Activated CD8-positive, alpha-beta T cell treated with anti-CD3 and anti-CD28 coated beads, Interleukin-2, amount 10 ng/mL, durations not matched to agents 7 days and 5 days (primary cell): Measurements from ENCODE around the gene LAMB4. TPM values are rescaled to one million over a fixed set of nuclear protein-coding genes. Genes with fewer than 3 reads are reported as not detected.

Source experiments
- ATAC-seq: fragments of 150-1000 bp; cut with Tn5 transposase; one replicate; pipeline ENCODE4 v1.10.0; 2021; ENCODE audit warnings: moderate library complexity
- CTCF ChIA-PET: fragments of 350-600 bp; sonication (Branson Sonifier 250); formaldehyde crosslinking; loops from one replicate; lab custom pipeline; 2021; ENCODE audit warnings: antibody characterized with exemption; lab: Charles Lee
- POLR2A ChIA-PET: fragments of 350-600 bp; sonication (Branson Sonifier 250); formaldehyde crosslinking; loops from one replicate; lab custom pipeline; 2021; ENCODE audit warnings: antibody characterized with exemption; lab: Charles Lee
- DNase-seq: peaks from one replicate; pipeline ENCODE4 v3.0.0-alpha.2; 2020
- H3K27ac Mint-ChIP-seq: one replicate; pipeline ENCODE4 v1.8.0; 2021; ENCODE audit warnings: mild to moderate bottlenecking, mixed read lengths
- H3K27me3 Mint-ChIP-seq: one replicate; pipeline ENCODE4 v1.8.0; 2021; ENCODE audit warnings: low read depth, mixed read lengths
- H3K36me3 Mint-ChIP-seq: one replicate; pipeline ENCODE4 v1.8.0; 2021; ENCODE audit warnings: low read depth, mixed read lengths
- H3K4me1 Mint-ChIP-seq: one replicate; pipeline ENCODE4 v1.8.0; 2021; ENCODE audit warnings: low read depth, mixed read lengths
- H3K4me3 Mint-ChIP-seq: one replicate; pipeline ENCODE4 v1.8.0; 2021; ENCODE audit warnings: mild to moderate bottlenecking, mixed read lengths
- H3K9me3 Mint-ChIP-seq: one replicate; pipeline ENCODE4 v1.8.0; 2022; ENCODE audit warnings: mixed read lengths; ENCODE audit not compliant: insufficient read depth
- total RNA-seq, 2 experiments: library from RNA; stranded (reverse); gene quantifications; one replicate each; pipeline ENCODE4 v1.2.3, GENCODE V29; 2021

The LAMB4 gene
- total RNA-seq, 2 experiments from 2014 or later, result not detected

- Mint-ChIP-seq H3K27me3 (peaks cover 3% of the 10 kb centered on the region), H3K4me3 (no peak overlapping the region), H3K27ac (no peak overlapping the region), H3K9me3 (no peaks in the 10 kb centered on the region), H3K36me3 (no peaks in the 10 kb centered on the region), H3K4me1 (peaks cover 2% of the 10 kb centered on the region)
- ATAC-seq (no peak), DNase-seq (no peak)
- ChIA-PET CTCF (no interaction called here), POLR2A (no interaction called here)
Observed at GRCh38 chr7:108088729-108089128, 41.4 kb downstream of the LAMB4 start.

DNA sequence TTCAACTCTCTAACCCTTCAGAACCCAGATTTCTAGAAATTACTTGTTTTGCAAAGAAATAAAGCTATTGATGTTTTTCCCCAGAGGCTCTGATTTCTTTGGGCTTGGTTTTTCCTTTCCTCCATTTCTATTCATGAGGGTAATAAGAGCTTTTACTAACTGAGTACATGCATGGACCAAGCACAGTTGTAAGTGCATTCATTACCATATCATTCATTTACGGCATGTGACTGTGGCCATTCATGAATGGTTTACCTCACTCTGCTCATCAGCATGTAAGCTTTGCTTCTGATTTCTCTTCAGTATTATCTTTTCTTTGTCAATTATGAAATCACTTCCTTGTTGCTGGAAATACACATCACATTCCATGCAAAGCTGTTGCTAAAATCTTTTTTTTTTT is 42.4 kb downstream of the LAMB4 start:
- no peaks in the 10 kb centered on the region for H3K9me3 Mint-ChIP-seq
- no peak for ATAC-seq
- H3K36me3 Mint-ChIP-seq, result no peaks in the 10 kb centered on the region
- H3K27me3 Mint-ChIP-seq, result peaks cover 3% of the 10 kb centered on the region
- no peak overlapping the region for H3K27ac Mint-ChIP-seq
- ChIA-PET CTCF (no interaction called here), POLR2A (no interaction called here)
- H3K4me3 Mint-ChIP-seq, result no peak overlapping the region
- H3K4me1 Mint-ChIP-seq, result peaks cover 2% of the 10 kb centered on the region
- DNase-seq, result no peak

- POLR2A ChIA-PET, result no interaction called here
- no peaks in the 10 kb centered on the region for H3K36me3 Mint-ChIP-seq
- no peak for DNase-seq
- H3K9me3 Mint-ChIP-seq, result no peaks in the 10 kb centered on the region
- H3K4me1 Mint-ChIP-seq, result peaks cover 2% of the 10 kb centered on the region
- no peak for ATAC-seq
- peaks cover 3% of the 10 kb centered on the region for H3K27me3 Mint-ChIP-seq
- H3K4me3 Mint-ChIP-seq, result no peak overlapping the region
- CTCF ChIA-PET, result no interaction called here
- no peak overlapping the region for H3K27ac Mint-ChIP-seq
Observed at GRCh38 chr7:108086962-108087361, 43.2 kb downstream of the LAMB4 start.

- peaks cover 2% of the 10 kb centered on the region for H3K4me1 Mint-ChIP-seq
- H3K4me3 Mint-ChIP-seq, result no peak overlapping the region
- DNase-seq (no peak), ATAC-seq (no peak)
- peaks cover 3% of the 10 kb centered on the region for H3K9me3 Mint-ChIP-seq
- no peak overlapping the region for H3K27ac Mint-ChIP-seq
- peaks cover 3% of the 10 kb centered on the region for H3K27me3 Mint-ChIP-seq
- no peaks in the 10 kb centered on the region for H3K36me3 Mint-ChIP-seq
- CTCF ChIA-PET, result no interaction called here
- POLR2A ChIA-PET, result no interaction called here
Observed at GRCh38 chr7:108086546-108086945, 43.6 kb downstream of the LAMB4 start.

- Mint-ChIP-seq H3K4me1 (peaks cover 2% of the 10 kb centered on the region), H3K27ac (no peak overlapping the region), H3K27me3 (peaks cover 3% of the 10 kb centered on the region), H3K4me3 (no peak overlapping the region), H3K9me3 (peaks cover 8% of the 10 kb centered on the region), H3K36me3 (no peaks in the 10 kb centered on the region)
- CTCF ChIA-PET, result no interaction called here
- no peak for DNase-seq
- no peak for ATAC-seq
- POLR2A ChIA-PET, result no interaction called here
Observed at GRCh38 chr7:108083980-108084379, 46.2 kb downstream of the LAMB4 start.

DNA sequence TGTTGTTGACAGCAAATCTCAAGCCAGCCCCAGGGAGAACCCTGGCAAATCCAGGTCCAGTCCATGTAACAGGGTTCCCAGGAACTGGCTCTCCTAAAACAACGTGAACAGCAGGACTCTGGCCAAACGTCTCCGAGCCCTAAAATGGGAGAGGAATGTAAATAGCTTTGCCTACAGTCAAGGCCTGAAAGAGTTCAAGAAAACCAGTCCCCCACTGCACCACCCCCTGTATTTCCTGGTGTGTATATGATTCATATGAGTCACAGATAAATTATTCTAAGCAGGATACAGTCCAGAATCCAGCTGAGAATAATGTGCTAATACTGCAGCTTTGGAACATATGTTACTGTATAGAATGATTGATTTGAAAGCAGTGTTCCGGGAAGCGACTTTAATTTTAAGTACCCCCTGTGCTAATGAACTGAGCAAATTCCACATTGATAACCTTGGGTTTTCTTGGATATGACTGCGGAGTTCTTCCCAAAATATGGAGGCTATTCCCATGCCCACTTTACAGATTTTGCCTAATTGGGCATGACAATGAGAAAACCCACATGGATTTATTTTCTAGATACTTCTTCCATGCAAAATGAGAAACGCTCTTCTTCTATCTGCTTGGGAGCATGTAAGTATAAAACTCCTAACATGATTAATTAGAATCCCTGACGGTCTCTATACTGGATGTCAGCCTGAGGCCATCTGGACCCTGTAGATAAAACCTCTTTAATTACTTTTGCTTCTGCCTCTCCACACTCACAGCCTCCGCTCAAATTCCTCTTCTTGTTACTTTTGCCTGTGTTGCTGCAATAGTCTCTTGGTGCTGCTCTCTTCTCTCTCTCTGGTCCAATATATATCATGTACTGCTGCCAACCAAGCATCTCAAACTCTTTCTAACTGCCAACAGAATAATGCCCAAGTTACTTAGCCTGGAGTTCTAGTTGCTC is 50.2 kb downstream of the LAMB4 start:
- CTCF ChIA-PET, result interaction anchor here (0.7 kb wide), 1 partner anchor 58 kb away, joined by 3 read pairs; no protein-coding TSS in a partner anchor
- Mint-ChIP-seq H3K4me1 (peaks cover 2% of the 10 kb centered on the region), H3K36me3 (no peaks in the 10 kb centered on the region), H3K27me3 (no peaks in the 10 kb centered on the region), H3K27ac (no peak overlapping the region), H3K9me3 (peaks cover 8% of the 10 kb centered on the region), H3K4me3 (no peak overlapping the region)
- DNase-seq (no peak), ATAC-seq (no peak)
- POLR2A ChIA-PET, result no interaction called here

- Mint-ChIP-seq H3K27ac (no peak overlapping the region), H3K4me3 (no peak overlapping the region), H3K36me3 (no peaks in the 10 kb centered on the region), H3K27me3 (no peaks in the 10 kb centered on the region), H3K4me1 (no peaks in the 10 kb centered on the region), H3K9me3 (peaks cover 8% of the 10 kb centered on the region)
- DNase-seq, result no peak
- ChIA-PET CTCF (no interaction called here), POLR2A (no interaction called here)
- ATAC-seq, result no peak
Observed at GRCh38 chr7:108079276-108079647, 50.9 kb downstream of the LAMB4 start.

DNA sequence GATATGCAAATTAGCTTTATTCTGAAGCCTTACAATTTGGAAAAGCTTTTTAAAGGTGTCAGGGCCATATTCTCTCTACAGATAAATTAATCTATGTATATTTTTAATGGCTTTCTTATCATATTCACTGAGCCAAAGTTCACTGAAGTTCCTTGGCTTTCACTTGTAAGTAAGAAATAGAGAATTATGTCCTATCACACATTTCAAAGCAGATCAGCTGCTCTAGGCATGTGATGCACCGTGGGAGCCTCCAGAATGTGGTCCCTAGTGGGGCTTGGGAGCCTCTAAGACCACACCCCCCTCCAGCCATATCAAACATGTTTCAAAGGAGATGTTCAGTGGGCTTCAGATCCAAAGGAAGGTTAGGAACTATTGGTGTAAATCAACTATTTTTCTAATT is 51.5 kb downstream of the LAMB4 start:
- no peak for DNase-seq
- Mint-ChIP-seq H3K27ac (no peak overlapping the region), H3K4me3 (no peak overlapping the region), H3K27me3 (no peaks in the 10 kb centered on the region), H3K36me3 (no peaks in the 10 kb centered on the region), H3K9me3 (peaks cover 8% of the 10 kb centered on the region), H3K4me1 (no peaks in the 10 kb centered on the region)
- POLR2A ChIA-PET, result interaction anchor here (1.2 kb wide), 1 partner anchor 11 kb away, joined by 3 read pairs; no protein-coding TSS in a partner anchor
- ATAC-seq, result no peak
- CTCF ChIA-PET, result no interaction called here

DNA sequence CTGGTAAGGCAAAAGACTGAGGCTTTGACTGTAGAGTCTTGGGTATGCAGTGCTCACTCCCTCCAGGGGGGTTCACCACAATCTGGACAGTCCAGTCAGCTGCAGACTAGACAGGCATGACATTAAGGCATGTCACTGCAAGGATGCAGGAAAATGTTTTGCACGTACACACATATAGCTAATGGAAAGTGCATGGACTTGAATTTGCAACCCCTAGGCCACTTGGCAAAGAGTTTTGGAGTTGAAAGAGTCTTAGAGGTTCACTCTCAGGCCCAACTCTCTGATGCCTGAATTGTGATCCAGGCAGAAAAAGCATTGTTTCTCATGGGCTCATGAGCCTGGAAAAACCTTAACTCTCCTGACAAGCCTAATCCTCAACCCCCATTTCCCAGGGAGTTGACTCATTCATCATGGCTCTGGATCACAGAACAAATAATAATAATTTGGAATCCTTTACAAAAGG is 51.9 kb downstream of the LAMB4 start:
- Mint-ChIP-seq H3K4me1 (no peaks in the 10 kb centered on the region), H3K9me3 (peaks cover 8% of the 10 kb centered on the region), H3K27me3 (no peaks in the 10 kb centered on the region), H3K27ac (no peak overlapping the region), H3K36me3 (no peaks in the 10 kb centered on the region), H3K4me3 (no peak overlapping the region)
- ATAC-seq, result no peak
- DNase-seq, result no peak
- CTCF ChIA-PET, result no interaction called here
- POLR2A ChIA-PET, result interaction anchor here (0.6 to 1.2 kb wide), 2 partner anchors 11 to 306 kb away, joined by 3 read pairs; no protein-coding TSS in a partner anchor

- ChIA-PET POLR2A (interaction anchor here (0.6 to 1.2 kb wide), 2 partner anchors 12 to 305 kb away, joined by 3 read pairs; no protein-coding TSS in a partner anchor), CTCF (no interaction called here)
- Mint-ChIP-seq H3K36me3 (no peaks in the 10 kb centered on the region), H3K4me3 (no peak overlapping the region), H3K27me3 (no peaks in the 10 kb centered on the region), H3K9me3 (peaks cover 8% of the 10 kb centered on the region), H3K4me1 (no peaks in the 10 kb centered on the region), H3K27ac (no peak overlapping the region)
- ATAC-seq (no peak), DNase-seq (no peak)
Observed at GRCh38 chr7:108077709-108078108, 52.5 kb downstream of the LAMB4 start.

- ATAC-seq (no peak), DNase-seq (no peak)
- peaks cover 5% of the 10 kb centered on the region for H3K27me3 Mint-ChIP-seq
- ChIA-PET CTCF (no interaction called here), POLR2A (no interaction called here)
- H3K9me3 Mint-ChIP-seq, result peaks cover under 1% of the 10 kb centered on the region
- no peaks in the 10 kb centered on the region for H3K36me3 Mint-ChIP-seq
- no peaks in the 10 kb centered on the region for H3K4me1 Mint-ChIP-seq
- H3K4me3 Mint-ChIP-seq, result no peak overlapping the region
- H3K27ac Mint-ChIP-seq, result no peak overlapping the region
Observed at GRCh38 chr7:108076156-108076555, 54.0 kb downstream of the LAMB4 start.

DNA sequence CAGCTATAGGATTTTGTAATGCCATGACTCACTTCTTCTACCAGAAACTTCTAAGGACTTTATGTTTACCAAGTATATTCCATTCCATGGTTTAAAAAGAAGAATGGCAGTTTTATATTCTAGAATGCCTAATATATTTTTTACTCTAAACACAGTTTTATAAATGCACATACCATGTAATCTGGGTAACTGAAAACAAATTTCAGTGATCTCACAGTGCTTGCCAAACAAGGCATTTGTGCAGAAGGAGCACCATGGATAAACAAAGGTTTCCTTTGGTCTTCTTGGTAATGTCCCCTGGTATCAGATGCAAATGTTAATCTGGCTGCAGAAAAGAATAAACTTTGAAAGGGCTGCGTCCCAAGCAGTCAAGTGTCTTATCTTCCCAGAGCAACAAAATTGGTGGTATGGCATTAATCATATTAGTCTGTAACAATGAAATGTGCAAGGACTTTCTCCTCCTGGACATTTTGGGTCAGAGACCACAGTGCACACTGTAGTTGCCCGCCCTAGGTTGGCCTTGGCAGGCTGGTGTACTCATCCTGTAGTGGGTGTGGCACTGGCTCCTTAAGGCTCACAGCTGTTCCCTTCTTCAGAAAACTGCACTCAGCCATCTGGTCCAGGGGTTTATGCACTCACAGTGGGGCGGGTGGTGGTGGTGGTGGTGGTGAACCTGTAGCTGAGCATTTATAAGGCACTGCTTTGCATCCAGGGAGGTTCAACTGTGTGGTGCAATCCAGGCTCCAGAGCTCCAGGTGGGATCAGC is 56.7 kb downstream of the LAMB4 start:
- POLR2A ChIA-PET, result no interaction called here
- no peak overlapping the region for H3K27ac Mint-ChIP-seq
- H3K27me3 Mint-ChIP-seq, result peaks cover 7% of the 10 kb centered on the region
- CTCF ChIA-PET, result interaction anchor here (0.9 kb wide), 1 partner anchor 73 kb away, joined by 3 read pairs; no protein-coding TSS in a partner anchor
- H3K9me3 Mint-ChIP-seq, result no peaks in the 10 kb centered on the region
- H3K4me1 Mint-ChIP-seq, result no peaks in the 10 kb centered on the region
- no peak for ATAC-seq
- H3K4me3 Mint-ChIP-seq, result no peak overlapping the region
- no peak for DNase-seq
- no peaks in the 10 kb centered on the region for H3K36me3 Mint-ChIP-seq
